Stimulated activated CD8-positive, alpha-beta memory T cell treated with anti-CD3 and anti-CD28 coated beads, Interleukin-2, amount 100 ng/mL, for 48 hours (primary cell): ENCODE results near the gene LSR.

Experiments
- DNase-seq, 2 donors: peaks; one replicate each; pipeline ENCODE4 v3.0.0-alpha.2; 2020; ENCODE audit warnings: low read depth in 2 of 2

Gene LSR, protein sequence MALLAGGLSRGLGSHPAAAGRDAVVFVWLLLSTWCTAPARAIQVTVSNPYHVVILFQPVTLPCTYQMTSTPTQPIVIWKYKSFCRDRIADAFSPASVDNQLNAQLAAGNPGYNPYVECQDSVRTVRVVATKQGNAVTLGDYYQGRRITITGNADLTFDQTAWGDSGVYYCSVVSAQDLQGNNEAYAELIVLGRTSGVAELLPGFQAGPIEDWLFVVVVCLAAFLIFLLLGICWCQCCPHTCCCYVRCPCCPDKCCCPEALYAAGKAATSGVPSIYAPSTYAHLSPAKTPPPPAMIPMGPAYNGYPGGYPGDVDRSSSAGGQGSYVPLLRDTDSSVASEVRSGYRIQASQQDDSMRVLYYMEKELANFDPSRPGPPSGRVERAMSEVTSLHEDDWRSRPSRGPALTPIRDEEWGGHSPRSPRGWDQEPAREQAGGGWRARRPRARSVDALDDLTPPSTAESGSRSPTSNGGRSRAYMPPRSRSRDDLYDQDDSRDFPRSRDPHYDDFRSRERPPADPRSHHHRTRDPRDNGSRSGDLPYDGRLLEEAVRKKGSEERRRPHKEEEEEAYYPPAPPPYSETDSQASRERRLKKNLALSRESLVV

DNA sequence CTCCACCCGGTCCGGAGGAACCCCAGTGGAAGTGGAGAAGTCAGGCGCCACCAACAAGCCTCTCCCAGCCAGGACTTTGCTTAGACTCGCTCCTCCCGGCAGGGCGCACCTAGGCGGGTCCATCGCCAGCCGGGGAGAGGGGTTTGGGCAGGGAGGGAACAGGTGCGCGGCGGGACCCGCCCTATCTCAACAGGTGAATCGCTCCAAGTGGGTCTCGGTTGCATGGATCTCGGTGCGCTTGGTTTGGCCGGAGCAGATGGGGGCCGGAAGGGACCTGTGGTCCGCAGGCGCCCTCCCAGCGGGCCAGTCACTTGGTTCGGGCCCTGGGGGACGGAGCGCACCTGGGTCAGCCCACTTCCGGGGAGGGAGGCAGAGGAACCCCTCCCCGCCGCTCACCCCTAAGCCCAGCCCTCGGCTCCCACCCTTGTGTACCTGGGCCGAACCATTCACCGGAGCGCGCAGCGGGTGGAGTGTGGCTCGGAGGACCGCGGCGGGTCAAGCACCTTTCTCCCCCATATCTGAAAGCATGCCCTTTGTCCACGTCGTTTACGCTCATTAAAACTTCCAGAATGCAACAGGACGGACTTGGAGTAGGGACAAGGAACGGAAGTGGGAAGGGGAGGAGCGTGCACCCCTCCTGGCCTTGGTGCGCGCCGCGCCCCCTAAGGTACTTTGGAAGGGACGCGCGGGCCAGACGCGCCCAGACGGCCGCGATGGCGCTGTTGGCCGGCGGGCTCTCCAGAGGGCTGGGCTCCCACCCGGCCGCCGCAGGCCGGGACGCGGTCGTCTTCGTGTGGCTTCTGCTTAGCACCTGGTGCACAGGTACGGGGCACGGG lies at the start of gene LSR:
Gene LSR (plus strand): TSS at position 693 of the 836 bp plus-strand sequence. CDS start 21 bp downstream, at position 714.
- DNase-seq: peak; percentile 48 to 67

DNA sequence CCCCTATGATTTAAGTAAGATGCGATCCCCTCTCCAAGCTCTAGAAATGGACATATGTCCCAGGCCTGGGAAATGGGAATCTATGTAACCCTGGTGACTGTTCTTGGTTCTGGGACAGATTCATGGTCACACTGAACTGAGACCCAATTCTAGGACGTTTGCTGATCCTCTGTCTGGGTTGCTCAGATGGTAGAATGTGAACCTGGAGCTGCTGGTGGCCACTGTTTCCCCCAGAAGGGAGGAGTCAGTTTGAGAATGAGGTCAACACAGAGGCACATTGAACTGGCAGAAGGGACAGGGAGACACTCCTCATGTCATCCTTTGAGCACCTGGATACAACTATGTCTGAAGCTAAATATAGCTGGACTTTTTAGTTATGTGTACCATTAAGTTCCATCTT lies 49.3 kb upstream of the LSR start:
- DNase-seq: no peak

DNA sequence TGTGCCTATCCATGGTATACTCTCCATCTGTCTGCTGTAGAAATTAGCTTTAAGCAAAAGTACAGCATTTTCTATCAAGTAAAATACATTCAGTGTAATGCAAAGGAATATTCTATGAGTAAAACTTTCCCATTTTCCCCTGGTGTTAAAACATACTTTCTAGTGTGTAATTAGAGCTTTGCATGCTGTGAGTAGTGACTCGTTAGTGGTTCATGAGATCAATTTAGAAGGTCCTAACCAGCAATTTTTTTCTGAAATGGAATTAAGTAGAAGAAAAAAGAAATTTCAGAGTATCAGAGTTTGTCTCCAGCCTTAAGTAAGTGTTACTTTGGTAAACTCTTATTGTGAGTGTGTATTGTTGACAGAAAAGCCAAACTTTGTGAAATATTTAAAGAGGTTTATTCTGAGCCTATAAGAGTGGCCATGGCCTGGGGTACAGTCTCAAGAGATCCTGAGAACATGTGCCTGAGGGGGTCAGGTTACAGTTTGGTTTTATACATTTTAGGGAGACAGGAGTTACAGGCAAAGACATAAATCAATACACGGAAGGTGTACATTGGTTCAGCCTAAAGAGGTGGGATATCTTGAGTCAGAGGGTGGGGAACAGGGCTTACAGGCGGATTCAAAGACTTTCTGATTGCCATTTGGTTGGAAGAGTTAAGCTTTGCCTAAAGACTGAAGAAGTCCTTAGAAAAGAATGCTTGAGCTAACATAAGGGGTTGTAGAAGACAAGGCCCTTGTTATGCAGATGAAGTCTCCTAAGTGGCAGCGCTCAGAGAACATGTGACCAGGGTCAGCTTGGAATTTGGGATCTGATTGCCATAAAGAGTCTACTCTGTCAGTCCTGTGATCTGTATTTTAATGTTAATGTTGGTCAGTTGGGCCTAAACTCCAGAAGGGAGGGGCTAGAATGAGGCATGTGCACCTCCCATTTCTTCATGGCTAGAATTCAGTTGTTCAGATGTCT lies 45.8 kb upstream of the LSR start:
- DNase-seq: no peak

DNA sequence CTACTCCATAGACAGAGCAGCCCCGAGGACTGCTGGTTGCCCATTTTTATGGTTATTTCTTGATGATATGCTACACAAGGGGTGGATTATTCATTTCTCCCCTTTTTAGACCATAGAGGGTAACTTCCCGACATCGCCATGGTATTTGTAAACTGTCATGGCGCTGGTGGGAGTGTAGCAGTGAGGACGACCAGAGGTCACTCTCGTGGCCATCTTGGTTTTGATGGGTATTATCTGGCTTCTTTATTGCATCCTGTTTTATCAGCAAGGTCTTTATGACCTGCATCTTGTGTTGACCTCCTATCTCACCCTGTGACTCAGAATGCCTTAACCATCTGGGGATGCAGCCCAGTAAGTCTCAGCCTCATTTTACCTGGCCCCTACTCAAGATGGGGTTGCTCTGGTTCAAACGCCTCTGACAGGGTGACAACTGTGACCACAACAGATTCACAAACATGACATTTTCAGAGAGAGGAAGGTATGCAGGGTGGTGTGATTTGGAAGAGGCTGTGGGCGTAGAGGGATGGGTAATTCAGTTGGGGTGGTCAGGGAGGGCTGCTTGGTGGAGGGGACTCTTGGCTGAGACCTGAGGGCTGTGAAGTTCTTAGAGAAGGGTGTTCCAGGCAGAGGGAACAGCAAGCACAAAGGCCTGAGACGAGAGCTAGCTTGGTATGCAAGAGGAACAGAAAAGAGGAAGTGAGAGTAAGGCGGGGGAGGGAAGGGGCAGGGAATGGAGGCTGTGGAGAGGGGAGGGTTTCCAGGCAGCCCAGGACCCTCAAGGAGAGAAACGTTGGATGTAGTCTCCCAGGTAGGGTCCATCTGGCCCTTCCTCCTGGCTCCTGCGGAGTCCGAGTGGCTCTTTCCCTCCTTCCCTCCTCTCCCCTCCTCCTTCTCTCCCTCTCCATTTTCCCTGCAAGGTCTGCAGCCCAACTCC lies 43.7 kb upstream of the LSR start:
- DNase-seq: no peak

DNA sequence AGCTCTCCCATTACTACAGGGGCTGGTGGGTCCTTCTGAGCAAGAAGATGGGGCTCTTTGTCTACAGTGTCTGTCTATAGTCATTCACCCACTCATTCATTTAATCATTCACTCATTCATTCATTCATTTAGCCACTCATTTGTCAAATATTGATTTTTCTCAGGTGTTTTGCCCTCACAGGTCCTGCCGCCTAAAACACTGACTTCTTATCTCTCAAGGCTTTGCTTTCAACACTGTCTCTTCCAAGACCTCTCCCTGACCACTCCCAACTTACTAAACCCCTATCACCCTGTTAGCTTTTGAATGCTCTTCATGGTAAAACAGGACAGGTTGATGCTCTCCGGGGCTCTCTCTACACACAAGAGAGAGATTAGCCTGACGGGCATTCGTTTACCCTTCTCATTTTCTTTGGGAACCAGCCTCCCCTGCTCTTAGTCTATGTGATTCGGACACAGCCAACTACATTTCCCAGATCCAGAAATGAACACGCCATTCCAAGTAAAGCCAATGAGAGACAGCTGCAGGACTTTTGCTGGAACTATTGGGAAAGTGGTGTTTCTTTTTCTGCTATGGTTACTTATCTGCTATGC lies 43.0 kb upstream of the LSR start:
- no peak for DNase-seq

DNA sequence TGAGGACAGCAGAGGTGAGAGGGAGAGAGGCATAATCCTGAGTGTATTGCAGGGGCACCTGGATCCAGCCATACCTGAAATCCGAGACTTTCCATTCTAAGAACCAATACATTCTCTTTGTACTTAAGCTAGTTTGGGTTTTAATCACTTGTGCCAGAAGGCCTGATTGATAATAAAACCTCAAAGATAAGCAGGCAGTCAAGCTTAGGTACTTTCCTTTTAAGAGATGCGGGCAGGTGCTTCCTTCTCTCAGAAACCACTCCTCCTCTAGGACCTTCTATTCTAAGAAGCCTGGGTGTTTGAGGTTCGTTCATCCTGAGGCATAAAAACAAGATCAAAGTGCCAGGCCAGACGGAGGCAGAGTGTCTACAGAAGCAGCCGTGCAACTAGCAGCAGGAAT lies 42.4 kb upstream of the LSR start:
- DNase-seq: no peak

DNA sequence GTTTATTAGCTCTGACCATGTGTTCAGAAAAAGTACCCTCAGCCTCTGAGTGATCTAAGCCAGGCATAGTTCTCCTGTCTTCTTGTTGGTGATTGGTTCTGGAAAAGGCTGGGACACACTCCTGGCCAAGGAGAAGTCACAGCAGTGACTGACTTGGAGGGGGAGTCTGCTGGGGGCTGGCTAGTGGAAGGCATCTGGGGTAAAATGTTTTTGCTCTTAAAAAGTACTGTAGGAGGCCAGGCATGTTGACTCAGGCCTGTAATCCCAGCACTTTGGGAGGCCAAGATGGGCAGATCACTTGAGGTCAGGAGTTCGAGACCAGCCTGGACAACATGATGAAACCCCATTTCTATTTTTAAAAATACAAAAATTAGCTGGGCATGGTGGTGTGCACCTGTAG lies 41.9 kb upstream of the LSR start:
- DNase-seq: no peak

DNA sequence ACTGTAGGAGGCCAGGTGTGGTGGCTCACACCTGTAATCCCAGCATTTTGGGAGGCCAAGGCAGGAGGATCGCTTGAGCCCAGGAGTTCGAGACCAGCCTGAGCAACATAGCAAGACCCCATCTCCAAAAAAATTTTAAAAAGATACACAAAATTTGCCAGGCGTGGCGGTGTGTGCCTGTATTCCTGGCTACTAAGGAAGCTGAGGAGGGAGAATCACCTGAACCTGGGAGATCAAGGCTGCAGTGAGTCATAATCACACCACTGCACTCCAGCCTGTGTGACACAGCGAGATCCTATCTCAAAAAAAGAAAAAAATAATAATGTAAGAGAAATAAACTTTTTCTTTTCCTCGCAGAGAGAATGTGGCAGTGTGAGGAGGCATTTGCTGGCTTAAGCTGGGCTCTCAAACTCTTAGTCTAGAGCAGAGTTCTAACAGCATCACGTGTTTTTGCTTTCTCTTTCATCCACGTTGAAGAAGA lies 41.4 kb upstream of the LSR start:
- no peak for DNase-seq

DNA sequence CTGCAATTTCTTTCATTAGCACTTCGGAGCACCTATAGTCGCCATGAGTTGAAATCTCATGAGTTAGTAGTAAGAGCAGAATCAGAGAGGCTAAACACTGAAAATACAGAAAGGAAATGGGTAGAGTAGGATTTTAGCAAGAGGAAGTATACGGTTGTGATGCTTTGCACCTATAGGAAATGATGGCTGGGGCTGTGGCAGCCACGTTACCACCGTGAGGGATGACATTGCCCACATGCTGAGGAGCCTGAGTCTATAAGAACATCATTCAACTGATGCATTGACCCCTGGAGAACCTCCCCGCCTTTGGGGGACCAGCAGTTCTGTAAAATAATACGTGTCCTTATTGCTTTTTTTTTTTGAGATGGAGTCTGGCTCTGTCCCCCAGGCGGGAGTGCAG lies 40.7 kb upstream of the LSR start:
- DNase-seq: no peak

DNA sequence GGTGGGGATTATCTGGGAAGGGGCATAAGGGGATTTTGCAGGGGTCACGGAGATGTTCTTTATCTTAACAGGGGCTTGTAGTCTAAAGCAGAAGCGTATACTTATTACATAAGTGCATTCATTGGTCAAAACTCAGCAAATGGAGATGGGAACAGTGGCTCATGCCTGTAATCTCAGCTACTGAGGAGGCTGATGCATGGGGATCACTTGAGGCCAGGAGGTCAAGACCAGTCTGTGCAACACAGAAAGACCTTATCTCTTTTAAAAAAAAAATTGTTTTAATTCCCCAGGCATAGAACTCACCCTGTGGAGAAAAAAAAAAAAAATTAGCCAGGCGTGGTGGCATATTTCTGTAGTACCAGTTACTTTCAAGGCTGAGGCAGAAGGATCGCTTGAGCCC lies 39.2 kb upstream of the LSR start:
- no peak for DNase-seq

DNA sequence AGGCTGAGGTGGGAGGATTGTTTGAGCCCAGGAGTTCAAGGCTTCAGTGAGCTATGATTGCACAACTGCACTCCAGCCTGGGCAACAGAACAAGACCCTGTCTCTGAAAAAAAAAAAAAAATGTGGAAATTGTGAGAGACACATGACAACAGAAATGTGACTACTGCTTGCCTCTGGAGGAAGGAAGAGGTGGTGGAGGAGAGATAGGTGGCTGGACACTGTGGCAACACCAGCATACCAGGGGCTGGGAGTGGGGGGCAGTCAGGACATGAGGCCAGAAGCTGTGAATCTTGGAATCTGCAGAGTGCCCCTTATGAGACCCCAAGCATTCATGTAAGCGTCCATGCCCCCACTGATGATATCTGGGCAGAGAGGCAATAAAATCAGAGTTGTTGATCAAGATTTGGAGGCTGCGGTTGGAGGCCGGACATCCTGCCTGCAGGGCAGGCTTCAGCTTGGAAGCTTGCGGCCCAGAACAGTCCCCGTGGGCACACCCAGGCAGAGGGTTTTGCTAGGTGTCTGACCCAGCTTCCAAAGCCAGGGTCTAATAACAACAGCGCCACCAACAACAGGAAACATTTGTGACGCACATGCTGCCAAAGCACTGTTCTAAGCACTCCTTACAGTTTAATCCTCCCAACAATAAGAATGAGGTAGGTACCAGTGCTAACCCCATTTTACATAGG lies 37.1 kb upstream of the LSR start:
- DNase-seq: peak in 1 of 2 donors; percentile 38

DNA sequence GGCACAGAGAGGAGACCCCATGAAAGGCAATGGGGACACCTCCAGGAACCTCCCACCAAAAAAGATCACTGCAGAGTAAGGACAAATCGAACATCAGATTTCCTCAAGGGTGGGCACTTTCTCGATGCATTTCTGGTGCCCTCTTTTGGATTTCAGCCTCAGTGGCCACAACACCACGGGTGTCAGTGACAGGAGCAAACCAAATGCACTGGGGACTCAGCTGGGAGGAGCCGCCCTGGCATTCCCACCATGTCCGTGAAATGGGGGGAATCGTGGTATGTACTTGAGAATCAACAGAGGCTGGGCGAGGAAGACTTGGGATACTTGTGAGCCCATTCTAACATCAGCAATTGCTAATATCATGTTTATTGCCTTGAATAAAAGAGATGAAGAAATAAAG lies 36.6 kb upstream of the LSR start:
- no peak for DNase-seq

DNA sequence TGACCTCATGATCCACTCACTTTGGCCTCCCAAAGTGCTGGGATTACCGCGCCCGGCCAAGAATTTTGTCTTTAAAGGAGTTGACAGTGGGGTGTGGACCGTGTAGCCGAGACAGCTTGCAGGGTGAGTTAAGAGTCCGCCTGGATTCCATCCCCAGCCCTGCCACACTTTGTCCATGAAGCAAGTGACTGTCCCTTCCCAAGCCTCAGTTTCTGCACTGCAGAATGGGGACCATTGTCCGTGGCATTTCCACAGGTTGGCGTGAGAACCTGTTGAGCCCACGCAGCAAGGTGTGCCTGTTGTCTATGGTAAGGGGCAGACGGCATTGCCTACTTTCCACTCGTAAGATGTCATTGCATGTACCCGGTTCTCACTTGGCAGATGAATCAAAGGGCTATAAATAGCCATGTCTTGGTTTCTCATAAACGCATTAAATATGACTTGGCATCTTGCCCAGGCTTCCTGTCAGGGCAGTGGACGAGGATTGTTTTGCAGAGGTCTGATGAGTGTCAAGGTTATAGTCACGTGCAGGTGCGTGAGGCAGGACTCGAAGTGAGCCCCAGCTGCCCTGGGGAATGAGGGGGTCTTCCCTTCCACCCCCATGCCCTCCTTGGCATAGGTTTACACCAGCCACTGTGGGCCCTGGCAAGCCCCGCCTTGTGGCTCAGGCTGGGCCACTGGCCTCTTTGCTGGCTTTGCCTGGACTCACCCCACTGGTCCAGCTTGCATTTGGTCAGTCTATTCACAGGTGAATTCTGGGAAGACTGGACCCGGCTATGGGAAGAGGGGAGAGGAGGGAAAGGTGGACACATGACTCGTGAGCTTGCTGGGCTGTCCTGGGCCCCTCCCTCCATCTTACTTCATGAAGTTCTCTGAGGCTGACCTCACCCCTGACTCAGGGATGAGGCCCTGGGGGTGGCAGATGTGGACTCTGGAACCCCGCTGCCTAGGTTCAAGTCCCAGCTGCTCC lies 34.9 kb upstream of the LSR start:
- peak; percentile 43 to 54 for DNase-seq

DNA sequence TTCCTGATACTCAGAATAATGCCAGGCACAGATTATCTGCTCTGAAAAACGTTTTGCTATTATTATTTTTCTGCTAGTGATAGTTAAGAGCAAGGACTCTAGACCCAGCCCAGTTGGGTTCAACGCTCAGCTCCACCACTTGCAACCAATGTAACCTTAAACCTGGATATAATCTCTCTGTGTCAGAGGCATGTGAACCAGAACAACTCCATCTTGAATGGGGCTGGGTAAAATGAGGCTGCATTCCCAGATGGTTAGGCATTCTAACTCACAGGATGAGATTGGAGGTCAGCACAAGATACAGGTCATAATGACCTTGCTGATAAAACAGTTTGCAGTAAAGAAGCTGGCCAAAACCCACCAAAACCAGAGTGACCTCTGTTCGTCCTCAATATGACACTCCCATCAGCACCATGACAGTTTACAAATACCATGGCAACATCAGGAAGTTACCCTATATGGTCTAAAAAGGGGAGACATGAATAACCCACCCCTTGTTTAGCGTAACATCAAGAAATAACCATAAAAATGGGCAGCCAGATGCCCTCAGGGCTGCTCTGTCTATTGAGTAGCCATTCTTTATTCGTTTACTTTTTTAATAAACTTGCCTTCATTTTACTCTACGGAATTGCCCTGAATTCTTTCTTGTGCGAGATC lies 33.9 kb upstream of the LSR start:
- no peak for DNase-seq

DNA sequence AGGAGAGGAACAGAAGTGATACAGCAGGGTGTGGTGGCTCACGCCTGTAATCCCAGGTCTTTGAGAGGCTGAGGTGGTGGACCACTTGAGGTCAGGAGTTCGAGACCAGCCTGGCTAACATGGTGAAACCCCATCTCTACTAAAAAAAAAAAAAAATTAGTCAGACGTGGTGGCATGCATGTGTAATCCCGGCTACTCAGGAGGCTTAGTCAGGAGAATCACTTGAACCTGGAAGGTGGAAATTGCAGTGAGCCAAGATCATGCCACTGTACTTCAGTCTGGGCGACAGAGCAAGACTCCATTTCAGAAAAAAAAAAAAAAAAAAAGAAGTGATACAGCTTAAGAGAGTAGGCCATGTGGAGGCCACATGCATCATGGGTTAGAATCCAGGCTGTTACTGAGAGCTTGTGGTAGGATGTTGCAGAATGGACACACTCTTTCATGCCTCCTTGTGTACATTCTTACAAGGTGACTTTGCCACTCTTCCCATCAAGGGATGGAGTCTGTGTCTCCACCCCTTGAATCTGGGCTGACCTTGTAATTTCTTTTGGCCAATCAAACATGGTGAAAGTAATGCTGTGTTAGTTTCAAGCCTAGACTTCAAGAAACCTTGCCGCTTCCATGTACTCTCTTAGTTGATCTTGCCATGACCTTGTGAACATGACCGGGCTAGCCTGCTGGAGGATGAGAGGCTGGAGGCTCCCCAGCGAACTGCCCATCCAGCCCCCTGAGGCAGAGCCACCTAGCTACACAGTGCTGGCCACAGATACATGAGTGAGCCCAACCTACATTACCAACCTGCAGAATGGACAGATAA lies 32.6 kb upstream of the LSR start:
- no peak for DNase-seq

DNA sequence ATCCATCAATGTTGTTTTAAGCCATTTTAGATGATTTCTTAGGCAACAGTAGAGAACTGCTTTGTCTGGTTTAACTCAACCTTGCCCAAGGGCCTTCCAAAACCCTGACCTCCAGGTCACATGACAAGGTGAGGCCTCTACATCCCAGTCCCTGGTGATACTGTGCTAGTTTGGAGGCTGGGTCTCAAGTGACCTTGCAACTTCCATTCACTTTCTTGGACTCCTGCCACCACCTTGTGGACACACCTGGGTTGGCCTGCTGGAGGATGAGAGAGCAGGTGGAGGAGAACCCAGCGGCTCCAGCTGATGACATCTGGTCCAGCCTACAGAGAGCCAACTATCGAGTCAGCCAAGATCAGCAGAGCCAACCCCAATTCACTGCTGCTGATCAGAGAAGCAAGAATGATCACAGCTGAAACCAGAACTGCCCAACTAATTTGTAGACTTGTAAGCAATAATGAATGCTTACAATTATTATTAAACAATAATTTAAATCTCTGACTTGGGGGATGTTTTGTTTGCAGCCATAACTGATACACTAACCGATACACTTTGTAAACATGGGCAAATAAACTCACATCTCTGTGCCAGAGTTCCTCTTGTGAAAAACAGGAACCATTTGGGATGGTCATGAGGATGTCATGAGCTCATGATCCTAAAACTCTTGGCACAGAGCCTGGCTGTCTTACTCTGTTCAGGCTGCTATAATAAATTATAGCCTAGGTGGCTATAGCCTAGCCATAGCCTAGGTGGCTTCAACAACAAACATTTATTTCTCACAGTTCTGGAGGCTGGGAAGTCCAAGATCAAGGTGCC lies 31.8 kb upstream of the LSR start:
- DNase-seq: no peak
